OCI-LY1 (cell line): ENCODE measurements around the gene CACFD1.

Experiments used
- H2AFZ ChIP-seq: fragments of 200-600 bp; sonication (generic), shearing (Covaris generic); 2 replicates; pipeline ENCODE4 v1.6.0; 2014; ENCODE audit warnings: antibody characterized with exemption, mild to moderate bottlenecking, low read length
- H3F3A ChIP-seq: fragments of 200-600 bp; sonication (generic), shearing (Covaris generic); 2 replicates; pipeline ENCODE4 v1.6.0; 2014; ENCODE audit warnings: mild to moderate bottlenecking, antibody characterized with exemption, low read length, moderate library complexity; ENCODE audit not compliant: insufficient read depth
- H3K27ac ChIP-seq: fragments of 200-600 bp; sonication (generic); 2 replicates; pipeline ENCODE4 v1.5.1; 2014; ENCODE audit warnings: low read length, mixed run types, mild to moderate bottlenecking, low read depth; ENCODE audit not compliant: poor library complexity, severe bottlenecking
- H3K27me3 ChIP-seq: fragments of 200-600 bp; sonication (generic); 2 replicates; pipeline ENCODE4 v1.6.0; 2014; ENCODE audit warnings: antibody characterized with exemption, mild to moderate bottlenecking, low read length, moderate library complexity; ENCODE audit not compliant: insufficient read depth
- H3K36me3 ChIP-seq: fragments of 200-600 bp; sonication (generic); 2 replicates; pipeline ENCODE4 v1.6.1; 2014; ENCODE audit warnings: mild to moderate bottlenecking, antibody characterized with exemption, low read length, moderate library complexity, mixed read lengths; ENCODE audit not compliant: insufficient read depth
- H3K4me1 ChIP-seq: fragments of 200-600 bp; sonication (generic); 2 replicates; pipeline ENCODE4 v1.5.1; 2014; ENCODE audit warnings: mild to moderate bottlenecking, low read length, moderate library complexity; ENCODE audit not compliant: insufficient read depth, severe bottlenecking
- H3K4me2 ChIP-seq: fragments of 200-600 bp; sonication (generic), shearing (Covaris generic); 2 replicates; pipeline ENCODE4 v1.6.1; 2014; ENCODE audit warnings: low read length
- H3K4me3 ChIP-seq: fragments of 200-600 bp; sonication (generic); 2 replicates; pipeline ENCODE4 v1.5.1; 2014; ENCODE audit warnings: low read length, low read depth, mild to moderate bottlenecking, mixed read lengths; ENCODE audit not compliant: poor library complexity, severe bottlenecking
- H3K79me2 ChIP-seq: fragments of 200-600 bp; shearing (Covaris generic); 2 replicates; pipeline ENCODE4 v1.6.1; 2016; ENCODE audit warnings: mixed run types, low read length, mixed read lengths; ENCODE audit not compliant: insufficient read depth
- H3K9ac ChIP-seq: fragments of 200-600 bp; sonication (generic), shearing (Covaris generic); 2 replicates; pipeline ENCODE4 v1.6.1; 2014; ENCODE audit warnings: mild to moderate bottlenecking, low read length, mixed read lengths
- H3K9me2 ChIP-seq: fragments of 200-600 bp; sonication (generic), shearing (Covaris generic); 2 replicates; pipeline ENCODE4 v1.6.1; 2014; ENCODE audit warnings: low read depth, mild to moderate bottlenecking, low read length, mixed read lengths
- H3K9me3 ChIP-seq: fragments of 200-600 bp; shearing (Covaris generic); 2 replicates; pipeline ENCODE4 v1.6.1; 2014; ENCODE audit warnings: low read length, mixed read lengths
- H4K20me1 ChIP-seq: fragments of 200-600 bp; sonication (generic), shearing (Covaris generic); 2 replicates; pipeline ENCODE4 v1.6.0; 2016; ENCODE audit warnings: mild to moderate bottlenecking, low read length; ENCODE audit not compliant: insufficient read depth
- CTCF ChIP-seq: fragments of 200-600 bp; sonication (generic), shearing (Covaris generic); IDR thresholded peaks from 2 replicates; pipeline ENCODE4 v1.5.1; 2017; ENCODE audit warnings: mild to moderate bottlenecking, antibody characterized with exemption, low read length, moderate library complexity, mixed read lengths
- EZH2 ChIP-seq: fragments of 200-600 bp; sonication (generic), shearing (Covaris generic); IDR thresholded peaks from 2 replicates; pipeline ENCODE4 v1.8.0; 2017; ENCODE audit warnings: borderline replicate concordance, mixed run types, mild to moderate bottlenecking, antibody characterized with exemption, low read length, moderate library complexity, mixed read lengths

CACFD1 gene

DNA sequence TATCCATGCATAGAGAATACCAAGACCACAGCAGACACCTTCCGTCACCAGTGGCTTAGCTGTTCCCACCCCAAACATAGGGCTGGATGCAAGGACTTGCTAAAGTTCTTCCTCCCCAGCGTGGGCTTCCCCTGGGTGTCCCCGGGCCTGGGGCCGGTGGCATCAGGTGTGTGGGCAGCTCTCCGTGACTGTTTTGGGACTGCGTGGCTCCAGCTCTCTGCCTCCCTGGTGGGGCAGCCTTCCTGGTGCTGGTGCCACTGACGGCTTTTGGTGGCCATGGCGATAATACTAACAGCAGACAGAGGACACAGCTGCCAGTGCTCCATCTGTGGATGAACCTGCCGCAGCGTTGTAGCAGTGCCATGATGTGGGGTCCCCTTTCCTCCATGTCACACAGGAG, 4.9 kb downstream of the CACFD1 start:
- Histone ChIP-seq H3K9me3 (no peaks in the 10 kb centered on the region), H3K4me3 (no peak overlapping the region), H3K27me3 (no peaks in the 10 kb centered on the region; the same call in 1 of the 2 replicates), H3K4me1 (peaks cover 6% of the 10 kb centered on the region), H3K9ac (no peak overlapping the region), H3K9me2 (no peaks in the 10 kb centered on the region), H2AFZ (no peak overlapping the region), H3F3A (no peaks in the 10 kb centered on the region), H3K36me3 (no peaks in the 10 kb centered on the region), H3K27ac (no peak overlapping the region), H4K20me1 (no peaks in the 10 kb centered on the region), H3K79me2 (no peaks in the 10 kb centered on the region), H3K4me2 (no peak overlapping the region)
- TF ChIP-seq CTCF = no peak
- TF ChIP-seq EZH2 = no peak

- H3K9me2 ChIP-seq = no peaks in the 10 kb centered on the region
- H3F3A ChIP-seq = no peaks in the 10 kb centered on the region
- H4K20me1 ChIP-seq = no peaks in the 10 kb centered on the region
- no peaks in the 10 kb centered on the region for H3K36me3 ChIP-seq
- peaks cover under 1% of the 10 kb centered on the region for H3K4me1 ChIP-seq
- H3K4me3 ChIP-seq = no peak overlapping the region
- no peaks in the 10 kb centered on the region for H3K79me2 ChIP-seq
- no peak overlapping the region for H3K9ac ChIP-seq
- no peaks in the 10 kb centered on the region; the same call in 1 of the 2 replicates for H3K27me3 ChIP-seq
- TF ChIP-seq EZH2 = no peak
- no peak for TF ChIP-seq CTCF
- H3K4me2 ChIP-seq = no peak overlapping the region
- no peaks in the 10 kb centered on the region for H3K9me3 ChIP-seq
- H3K27ac ChIP-seq = no peak overlapping the region
- H2AFZ ChIP-seq = no peak overlapping the region
Observed at GRCh38 chr9:133465984-133466383, 6.2 kb downstream of the CACFD1 start.

GRCh38 chr9:133467101-133467500, 7.3 kb downstream of the CACFD1 start:
- Histone ChIP-seq H3F3A (no peaks in the 10 kb centered on the region), H3K79me2 (no peaks in the 10 kb centered on the region), H3K4me1 (no peaks in the 10 kb centered on the region), H3K36me3 (peaks cover 8% of the 10 kb centered on the region; the same call in 1 of the 2 replicates), H3K9me2 (no peaks in the 10 kb centered on the region), H3K27ac (no peak overlapping the region), H3K9ac (no peak overlapping the region), H3K4me2 (no peak overlapping the region), H3K9me3 (no peaks in the 10 kb centered on the region), H4K20me1 (no peaks in the 10 kb centered on the region), H3K27me3 (no peaks in the 10 kb centered on the region; the same call in 1 of the 2 replicates), H3K4me3 (no peak overlapping the region), H2AFZ (no peak overlapping the region)
- peak; percentile 23; the same call in 1 of the 2 replicates for TF ChIP-seq CTCF
- no peak for TF ChIP-seq EZH2
